WERI-Rb-1 (cell line): ENCODE data around the gene TES.

ENCODE experiments used
- DNase-seq: peaks from one replicate; pipeline ENCODE4 v3.0.0-alpha.2; 2020
- H3K27ac ChIP-seq: fragments of 250-450 bp; sonication (Bioruptor Pico); 2 replicates; pipeline ENCODE4 v1.5.1; 2020; ENCODE audit warnings: mild to moderate bottlenecking, moderate library complexity
- H3K27me3 ChIP-seq: fragments of 250-450 bp; sonication (Bioruptor Pico); 2 replicates; pipeline ENCODE4 v1.5.1; 2021; ENCODE audit warnings: mild to moderate bottlenecking, low read depth, moderate library complexity; ENCODE audit not compliant: insufficient read depth, severe bottlenecking
- H3K36me3 ChIP-seq: fragments of 250-450 bp; sonication (Bioruptor Pico); 2 replicates; pipeline ENCODE4 v1.5.1; 2020; ENCODE audit warnings: mild to moderate bottlenecking, moderate library complexity
- H3K4me3 ChIP-seq: 2 replicates; pipeline ENCODE4 v1.5.1; 2011; ENCODE audit warnings: low read depth, mild to moderate bottlenecking, control low read depth, low read length
- H3K9me3 ChIP-seq: fragments of 250-450 bp; sonication (Bioruptor Pico); 2 replicates; pipeline ENCODE4 v1.5.1; 2021; ENCODE audit warnings: mild to moderate bottlenecking, moderate library complexity; ENCODE audit not compliant: severe bottlenecking
- CTCF ChIP-seq: IDR thresholded peaks from 2 replicates; pipeline ENCODE4 v1.5.1; 2011; ENCODE audit warnings: low read depth, mild to moderate bottlenecking, control low read depth, inconsistent platforms, low read length

The TES gene

DNA sequence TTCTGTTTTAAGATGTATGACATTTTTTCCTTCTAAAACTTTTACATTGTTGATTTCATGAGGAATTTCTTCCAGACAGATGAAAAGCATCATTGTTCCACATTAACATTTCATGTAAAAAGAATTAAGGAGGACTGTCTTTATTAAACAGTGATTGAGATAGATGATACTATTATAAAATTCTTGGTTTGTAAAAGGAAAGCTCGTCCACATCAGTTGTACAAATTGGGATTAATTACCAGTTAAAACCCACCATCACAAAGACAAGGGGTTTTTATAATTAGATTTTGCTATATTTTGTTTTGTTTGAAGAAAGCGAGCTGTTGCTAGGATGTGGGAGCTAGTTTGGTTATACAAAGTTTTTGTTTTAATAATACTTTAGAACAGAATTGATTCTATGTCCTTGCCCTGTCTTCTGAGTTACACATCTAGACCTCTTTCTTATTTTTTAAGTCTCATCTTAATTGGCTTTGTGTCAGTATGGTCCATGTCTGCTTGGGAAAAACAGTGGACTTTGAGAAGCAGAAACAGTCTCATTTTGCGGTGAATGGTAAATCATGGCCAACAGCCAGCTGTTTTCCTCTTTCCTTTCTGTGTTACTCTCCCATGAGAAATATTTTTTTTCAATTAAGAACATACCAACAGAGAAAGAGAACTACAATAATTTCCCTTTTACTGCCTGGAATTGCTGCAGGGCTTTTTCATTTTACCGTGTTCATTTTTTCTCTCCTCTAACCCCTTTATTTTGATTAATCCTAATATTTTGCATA, 3.2 kb downstream of the TES start:
- Histone ChIP-seq H3K9me3 (no peaks in the 10 kb centered on the region), H3K4me3 (no peak overlapping the region), H3K27ac (no peak overlapping the region), H3K27me3 (no peaks in the 10 kb centered on the region), H3K36me3 (peaks cover 4% of the 10 kb centered on the region; the same call in 1 of the 2 replicates)
- no peak for DNase-seq
- TF ChIP-seq CTCF: no peak

DNA sequence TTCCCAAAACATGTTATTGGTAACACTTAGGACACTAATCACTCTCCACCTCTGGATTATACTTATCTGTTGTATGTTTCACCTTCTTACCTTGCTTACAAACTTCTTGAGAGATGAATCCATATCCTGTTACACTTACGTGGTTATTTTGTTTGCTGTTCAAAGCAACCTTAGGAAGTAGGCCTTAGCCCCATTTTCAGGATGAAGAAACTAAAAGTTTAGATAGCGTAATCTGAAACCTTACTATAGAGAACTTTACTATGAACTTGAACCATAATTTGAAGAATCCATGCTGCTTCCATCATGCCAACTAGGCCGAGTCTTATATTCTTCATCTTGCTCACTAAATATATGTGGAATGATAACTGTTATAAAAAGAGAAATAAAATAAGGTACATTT, 4.6 kb downstream of the TES start:
- Histone ChIP-seq H3K4me3 (no peak overlapping the region), H3K9me3 (no peaks in the 10 kb centered on the region), H3K27me3 (no peaks in the 10 kb centered on the region), H3K27ac (no peak overlapping the region), H3K36me3 (peaks cover 4% of the 10 kb centered on the region; the same call in 1 of the 2 replicates)
- TF ChIP-seq CTCF: no peak
- no peak for DNase-seq

GRCh38 chr7:116215551-116215950, 5.2 kb downstream of the TES start:
- no peak for DNase-seq
- no peak overlapping the region for H3K4me3 ChIP-seq
- peaks cover 4% of the 10 kb centered on the region; the same call in 1 of the 2 replicates for H3K36me3 ChIP-seq
- H3K9me3 ChIP-seq: no peaks in the 10 kb centered on the region
- H3K27ac ChIP-seq: no peak overlapping the region
- no peaks in the 10 kb centered on the region for H3K27me3 ChIP-seq
- no peak for TF ChIP-seq CTCF

DNA sequence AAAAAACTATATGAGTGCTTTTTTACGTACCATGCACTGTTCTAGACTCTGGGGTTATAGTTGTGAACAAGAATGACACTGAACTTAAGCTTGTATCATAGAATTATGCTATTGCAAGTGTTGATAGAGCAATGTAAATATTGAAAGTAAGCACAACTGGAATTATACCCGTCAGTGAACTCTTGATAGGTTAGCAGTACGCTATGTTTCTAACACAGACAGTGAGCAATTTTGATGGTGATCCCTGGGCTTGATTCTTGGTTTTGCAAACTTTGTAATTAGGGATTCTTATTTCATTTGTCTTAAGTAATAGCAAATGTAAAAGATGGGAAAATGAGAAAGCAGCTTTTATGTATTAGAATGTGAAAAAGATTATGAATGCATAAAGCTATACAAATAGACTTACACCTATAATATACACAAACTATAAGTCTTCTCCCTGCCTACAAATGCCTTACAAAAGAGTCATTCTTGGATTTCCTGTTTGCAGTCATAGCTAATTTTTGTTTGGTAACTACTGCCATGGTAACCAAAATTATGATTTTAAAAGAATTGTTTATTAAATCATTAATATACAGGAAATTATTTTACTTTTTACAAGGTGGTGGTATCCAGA, 6.7 kb downstream of the TES start:
- no peaks in the 10 kb centered on the region for H3K9me3 ChIP-seq
- H3K27ac ChIP-seq: no peak overlapping the region
- TF ChIP-seq CTCF: no peak
- H3K27me3 ChIP-seq: no peaks in the 10 kb centered on the region
- DNase-seq: no peak
- H3K36me3 ChIP-seq: no peaks in the 10 kb centered on the region
- H3K4me3 ChIP-seq: no peak overlapping the region

GRCh38 chr7:116218051-116218645, 7.8 kb downstream of the TES start:
- Histone ChIP-seq H3K36me3 (no peaks in the 10 kb centered on the region), H3K27me3 (no peaks in the 10 kb centered on the region), H3K27ac (no peak overlapping the region), H3K4me3 (no peak overlapping the region), H3K9me3 (no peaks in the 10 kb centered on the region)
- DNase-seq: no peak
- no peak for TF ChIP-seq CTCF
